ENCODE results near the gene IQSEC3. TPM values are rescaled to one million over a fixed set of nuclear protein-coding genes. Genes with fewer than 3 reads are reported as not detected.

The IQSEC3 gene
- total and polyA plus RNA-seq, 5 donors: 1.3 to 3.6 (median 1.5) TPM

DNA sequence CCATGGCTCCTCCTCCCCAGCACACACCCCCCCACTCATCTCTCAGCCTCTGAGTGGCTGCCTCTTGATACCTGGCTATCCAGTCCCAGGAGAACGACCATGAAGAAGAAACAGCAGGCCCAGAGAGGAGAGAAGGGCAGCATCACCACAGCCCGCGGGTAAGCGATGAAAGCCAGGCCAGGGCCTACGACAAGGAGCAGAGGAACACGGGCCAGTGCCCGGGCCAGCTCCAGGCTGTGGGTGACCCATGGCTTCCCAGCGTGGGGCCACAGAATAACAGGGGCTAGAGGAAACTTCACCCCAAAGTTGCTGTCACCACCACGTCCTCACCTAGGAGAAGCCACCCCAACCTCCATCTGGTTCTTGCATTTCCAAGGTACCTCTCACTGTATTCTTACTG lies 157.8 kb downstream of the IQSEC3 start:
- H3K9me3 ChIP-seq (ENCODE audit: control insufficient read depth, low read length): no peaks in the 10 kb centered on the region
- intact Hi-C loops (cut with DNase I): no loop called here
- H3K4me1 ChIP-seq (ENCODE audit: control insufficient read depth, insufficient read depth, low read length): no peaks in the 10 kb centered on the region
- H3K4me3 ChIP-seq (ENCODE audit: low read length): no peak overlapping the region
- ATAC-seq: no peak
- no peak overlapping the region for H3K27ac ChIP-seq (ENCODE audit: low read length)
- no peaks in the 10 kb centered on the region for H3K27me3 ChIP-seq (ENCODE audit: control insufficient read depth, insufficient read depth)
- DNase-seq: no peak
- WGBS: 86% methylated on average over 9 of the region's 9 CpGs

DNA sequence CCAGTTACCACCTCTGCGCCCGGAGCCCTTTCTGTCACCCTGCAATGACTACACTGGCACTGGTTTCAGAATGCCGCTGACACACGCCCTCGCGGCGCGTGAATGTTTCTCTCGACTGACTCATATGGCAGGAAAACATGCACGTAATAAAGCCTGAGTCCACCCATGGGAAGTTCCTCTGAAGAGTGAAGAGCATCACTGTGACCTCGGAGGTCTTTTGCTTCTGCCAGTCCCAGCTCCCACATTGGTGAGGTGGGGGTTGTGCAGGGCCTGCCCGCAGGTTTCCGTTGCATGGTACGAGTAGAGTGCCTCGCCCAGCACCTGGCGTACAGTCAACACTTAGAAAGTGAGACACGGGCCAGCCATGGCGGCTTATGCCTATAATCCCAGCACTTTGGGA lies 158.4 kb downstream of the IQSEC3 start:
- WGBS: 92% methylated on average over 18 of the region's 18 CpGs

DNA sequence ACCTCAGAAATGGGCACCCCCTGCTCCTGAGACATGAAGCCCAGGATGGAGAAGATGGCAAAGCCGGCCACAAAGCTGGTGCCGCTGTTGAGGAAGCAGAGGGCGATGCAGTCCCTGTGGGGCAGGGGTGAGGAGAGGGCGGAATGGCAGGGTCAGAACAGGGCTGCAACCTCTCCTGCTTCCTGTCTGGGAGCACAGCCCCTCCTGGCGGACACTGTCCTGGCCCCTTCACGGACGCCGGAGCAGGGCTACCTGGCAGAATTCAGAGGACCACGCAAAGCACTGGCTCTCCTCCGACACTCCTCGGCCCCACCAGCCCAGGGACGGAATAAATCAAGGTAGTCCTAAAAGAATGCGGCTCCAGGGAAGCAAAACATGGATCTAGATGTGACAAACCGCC lies 159.8 kb downstream of the IQSEC3 start:
- ATAC-seq (no peak), DNase-seq (no peak)
- intact Hi-C loops (cut with DNase I): no loop called here
- 83% methylated on average over 14 of the region's 14 CpGs for WGBS
- Histone ChIP-seq H3K4me1 (ENCODE audit: control insufficient read depth, insufficient read depth, low read length) (no peaks in the 10 kb centered on the region), H3K9me3 (ENCODE audit: control insufficient read depth, low read length) (no peaks in the 10 kb centered on the region), H3K27ac (ENCODE audit: low read length) (no peak overlapping the region), H3K4me3 (ENCODE audit: low read length) (no peak overlapping the region), H3K27me3 (ENCODE audit: control insufficient read depth, insufficient read depth) (no peaks in the 10 kb centered on the region)

More for the DNA sequence above, 158.4 kb downstream of the IQSEC3 start:
- no peaks in the 10 kb centered on the region for H3K9me3 ChIP-seq (ENCODE audit: control insufficient read depth, low read length)
- no peak overlapping the region for H3K4me3 ChIP-seq (ENCODE audit: low read length)
- H3K27me3 ChIP-seq (ENCODE audit: control insufficient read depth, insufficient read depth): no peaks in the 10 kb centered on the region
- no peaks in the 10 kb centered on the region for H3K4me1 ChIP-seq (ENCODE audit: control insufficient read depth, insufficient read depth, low read length)
- DNase-seq: no peak
- ATAC-seq: no peak
- H3K27ac ChIP-seq (ENCODE audit: low read length): no peak overlapping the region
- intact Hi-C loops (cut with DNase I): no loop called here

DNA sequence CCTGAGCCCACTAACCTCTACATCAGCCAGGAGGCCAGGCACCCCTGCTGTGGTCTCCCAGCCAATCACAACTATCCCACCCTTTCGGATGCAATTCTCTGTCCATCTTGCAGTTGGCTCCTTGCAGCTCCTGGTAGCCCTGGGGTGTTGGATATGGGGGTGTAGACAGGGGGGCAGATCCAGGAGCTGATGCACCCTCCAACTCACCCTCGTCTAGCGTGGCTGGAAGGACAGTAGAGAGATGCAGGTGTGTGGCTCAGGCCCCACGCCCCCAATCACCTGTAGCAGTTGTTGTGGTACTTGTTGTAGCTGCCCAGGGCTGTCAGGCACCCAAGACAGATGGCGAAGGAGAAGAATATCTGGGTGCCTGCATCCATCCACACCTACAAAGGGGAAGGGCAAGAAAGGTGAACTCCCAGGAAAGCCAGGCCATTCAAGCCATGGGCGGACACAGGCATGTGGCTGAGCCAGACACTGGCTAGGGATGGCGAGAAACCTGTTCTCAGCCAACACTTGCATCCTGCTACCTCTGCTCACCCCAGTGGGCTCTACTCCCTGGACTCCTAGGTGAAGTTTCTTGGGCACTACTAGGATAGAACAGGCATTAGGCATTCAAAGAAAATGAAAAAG lies 160.8 kb downstream of the IQSEC3 start:
- no peak for ATAC-seq
- H3K27me3 ChIP-seq (ENCODE audit: control insufficient read depth, insufficient read depth): no peaks in the 10 kb centered on the region
- intact Hi-C loops (cut with DNase I): no loop called here
- no peak overlapping the region for H3K4me3 ChIP-seq (ENCODE audit: low read length)
- H3K4me1 ChIP-seq (ENCODE audit: control insufficient read depth, insufficient read depth, low read length): no peaks in the 10 kb centered on the region
- no peaks in the 10 kb centered on the region for H3K9me3 ChIP-seq (ENCODE audit: control insufficient read depth, low read length)
- H3K27ac ChIP-seq (ENCODE audit: low read length): no peak overlapping the region
- WGBS: 89% methylated on average over 7 of the region's 7 CpGs
- no peak for DNase-seq

Other genes with a start within 250 kb of the IQSEC3 start
- 1 to 10 TPM in 3 of 4 donors, under 1 TPM in 1; 0.89 to 2.9 (median 1.3) TPM for gene SLC6A12, start 147.4 kb downstream of the IQSEC3 start, total RNA-seq
- gene SLC6A12, start 147.4 kb downstream of the IQSEC3 start, polyA plus RNA-seq: 0.20 TPM
- gene SLC6A13, start 196.1 kb downstream of the IQSEC3 start, total RNA-seq: 1 to 10 TPM; 2.6 to 5.8 (median 3.6) TPM
- gene SLC6A13, start 196.1 kb downstream of the IQSEC3 start, polyA plus RNA-seq: 2.1 TPM

Measured in right cardiac atrium (tissue), 5 donors.